Caco-2 (cell line): ENCODE data around the gene LRRC8B. TPM values are rescaled to one million over a fixed set of nuclear protein-coding genes. Genes with fewer than 3 reads are reported as not detected.

ENCODE experiments used
- BruUV-seq: library from RNA; stranded (reverse); fragments of 400-500 nt; replicated peaks from 2 replicates; lab custom pipeline; 2021; lab: Mats Ljungman, UMichigan
- CTCF ChIA-PET: fragments of 300-600 bp; sonication (Branson Sonifier 250); formaldehyde crosslinking; loops from one replicate; lab custom pipeline; 2022; ENCODE audit warnings: antibody characterized with exemption; lab: Charles Lee
- POLR2A ChIA-PET: fragments of 300-600 bp; sonication (Branson Sonifier 250); formaldehyde crosslinking; loops from one replicate; lab custom pipeline; 2022; ENCODE audit warnings: antibody characterized with exemption; lab: Charles Lee
- DNase-seq, 2 experiments: peaks; one replicate each; pipeline versions ENCODE4 v3.0.0 to v3.0.0-alpha.2; 2020 to 2022
- H3K27me3 ChIP-seq: replicated peaks from 2 replicates; pipeline ENCODE4 v1.6.0; 2011; ENCODE audit warnings: low read length; ENCODE audit not compliant: control insufficient read depth, insufficient read depth
- H3K36me3 ChIP-seq: 2 replicates; pipeline ENCODE4 v1.5.1; 2011; ENCODE audit warnings: low read length; ENCODE audit not compliant: control insufficient read depth, insufficient read depth
- H3K4me1 ChIP-seq: fragments of 250-450 bp; sonication (Bioruptor Pico); 2 replicates; pipeline ENCODE4 v1.5.1; 2020; ENCODE audit warnings: mild to moderate bottlenecking
- H3K4me3 ChIP-seq: 2 replicates; pipeline ENCODE4 v1.5.1; 2011; ENCODE audit warnings: low read depth, mild to moderate bottlenecking, control low read depth, low read length
- H3K9me3 ChIP-seq: fragments of 250-450 bp; sonication (Bioruptor Pico); 2 replicates; pipeline ENCODE4 v1.5.1; 2020; ENCODE audit warnings: mild to moderate bottlenecking, moderate library complexity
- H3K27ac Mint-ChIP-seq: one replicate; pipeline ENCODE4 v1.8.0; 2022; ENCODE audit warnings: mixed read lengths; ENCODE audit not compliant: unreplicated experiment
- H3K27me3 Mint-ChIP-seq: one replicate; pipeline ENCODE4 v1.8.0; 2022; ENCODE audit warnings: mixed read lengths; ENCODE audit not compliant: insufficient read depth, unreplicated experiment
- H3K36me3 Mint-ChIP-seq: one replicate; pipeline ENCODE4 v1.8.0; 2022; ENCODE audit warnings: mild to moderate bottlenecking, mixed read lengths; ENCODE audit not compliant: insufficient read depth, unreplicated experiment
- H3K4me1 Mint-ChIP-seq: one replicate; pipeline ENCODE4 v1.8.0; 2022; ENCODE audit warnings: low read depth, mixed read lengths; ENCODE audit not compliant: unreplicated experiment
- H3K4me3 Mint-ChIP-seq: one replicate; pipeline ENCODE4 v1.8.0; 2022; ENCODE audit warnings: mild to moderate bottlenecking, moderate library complexity, mixed read lengths; ENCODE audit not compliant: unreplicated experiment
- H3K9me3 Mint-ChIP-seq: one replicate; pipeline ENCODE4 v1.8.0; 2022; ENCODE audit warnings: mixed read lengths; ENCODE audit not compliant: unreplicated experiment
- intact Hi-C: fragments of 100-400 bp; cut with micrococcal nuclease; formaldehyde crosslinking; loops from one replicate; pipeline ENCODE4 v1.10.0; 2022; ENCODE audit not compliant: unreplicated experiment
- total RNA-seq: library from RNA; stranded (reverse); gene quantifications from 2 replicates; pipeline ENCODE4 v1.2.3, GENCODE V29; 2022
- TF ChIP-seq, protein P1 (sequence below), 2 experiments: fragments of 200-600 bp in 1 of 2; IDR thresholded peaks; 1 replicate in 1 of 2; 2 replicates in 1 of 2; pipeline versions ENCODE4 v1.5.1 to v1.8.0; 2011 to 2022; ENCODE audit warnings: antibody characterized with exemption in 1 of 2, control low read depth in 1 of 2, inconsistent platforms in 1 of 2, low read depth in 1 of 2, low read length in 1 of 2, mild to moderate bottlenecking in 1 of 2, moderate library complexity in 1 of 2; ENCODE audit not compliant: insufficient read depth in 1 of 2, severe bottlenecking in 1 of 2, unreplicated experiment in 1 of 2

LRRC8B gene
- total RNA-seq, 1 experiment from 2014 or later = 10.8 TPM

GRCh38 chr1:89483010-89483756, 41.4 kb upstream of the LRRC8B start:
- Mint-ChIP-seq H3K4me3 (no peak overlapping the region), H3K27me3 (no peaks in the 10 kb centered on the region), H3K27ac (no peak overlapping the region), H3K4me1 (no peaks in the 10 kb centered on the region), H3K9me3 (no peaks in the 10 kb centered on the region), H3K36me3 (no peaks in the 10 kb centered on the region)
- H3K27me3 ChIP-seq = no peaks in the 10 kb centered on the region
- H3K4me3 ChIP-seq = no peak overlapping the region
- no peaks in the 10 kb centered on the region for H3K36me3 ChIP-seq
- no peaks in the 10 kb centered on the region for H3K4me1 ChIP-seq
- intact Hi-C loops = loop anchor here (1.0 to 5.0 kb wide), 3 partner anchors 116 to 280 kb away; no protein-coding TSS in a partner anchor
- H3K9me3 ChIP-seq = no peaks in the 10 kb centered on the region
- POLR2A ChIA-PET = interaction anchor here (0.6 kb wide), 1 partner anchor 462 kb away, joined by 5 read pairs; no protein-coding TSS in a partner anchor
- CTCF ChIA-PET = interaction anchor here (0.6 to 1.0 kb wide), 3 partner anchors 30 to 289 kb away, joined by 3 to 4 read pairs (median 3); no protein-coding TSS in a partner anchor
- TF ChIP-seq, protein P1, sequence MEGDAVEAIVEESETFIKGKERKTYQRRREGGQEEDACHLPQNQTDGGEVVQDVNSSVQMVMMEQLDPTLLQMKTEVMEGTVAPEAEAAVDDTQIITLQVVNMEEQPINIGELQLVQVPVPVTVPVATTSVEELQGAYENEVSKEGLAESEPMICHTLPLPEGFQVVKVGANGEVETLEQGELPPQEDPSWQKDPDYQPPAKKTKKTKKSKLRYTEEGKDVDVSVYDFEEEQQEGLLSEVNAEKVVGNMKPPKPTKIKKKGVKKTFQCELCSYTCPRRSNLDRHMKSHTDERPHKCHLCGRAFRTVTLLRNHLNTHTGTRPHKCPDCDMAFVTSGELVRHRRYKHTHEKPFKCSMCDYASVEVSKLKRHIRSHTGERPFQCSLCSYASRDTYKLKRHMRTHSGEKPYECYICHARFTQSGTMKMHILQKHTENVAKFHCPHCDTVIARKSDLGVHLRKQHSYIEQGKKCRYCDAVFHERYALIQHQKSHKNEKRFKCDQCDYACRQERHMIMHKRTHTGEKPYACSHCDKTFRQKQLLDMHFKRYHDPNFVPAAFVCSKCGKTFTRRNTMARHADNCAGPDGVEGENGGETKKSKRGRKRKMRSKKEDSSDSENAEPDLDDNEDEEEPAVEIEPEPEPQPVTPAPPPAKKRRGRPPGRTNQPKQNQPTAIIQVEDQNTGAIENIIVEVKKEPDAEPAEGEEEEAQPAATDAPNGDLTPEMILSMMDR (IDR thresholded peaks at IDR 0.05; ENCODE audit: insufficient read depth in 1 of 2, low read depth in 1 of 2, low read length in 1 of 2, severe bottlenecking in 1 of 2, unreplicated experiment in 1 of 2) = peak; percentile 61 to 63
- peak; percentile 47 to 50 for DNase-seq
- no TSS peak for BruUV-seq

DNA sequence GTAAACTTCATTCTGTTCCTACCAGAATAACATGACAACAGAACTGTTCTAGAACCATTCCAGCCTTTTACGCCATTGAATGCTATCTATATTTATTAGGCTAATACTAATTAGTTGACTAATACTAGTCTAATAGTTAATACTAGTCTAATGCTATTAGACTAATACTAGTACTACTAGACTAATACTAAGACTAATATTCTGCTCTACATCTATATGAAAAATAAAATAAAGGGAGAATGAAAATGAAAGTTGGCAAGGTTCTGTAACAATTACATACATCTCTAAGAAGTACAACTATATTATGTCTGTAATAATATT, 40.9 kb upstream of the LRRC8B start:
- Histone ChIP-seq H3K9me3 (no peaks in the 10 kb centered on the region), H3K36me3 (no peaks in the 10 kb centered on the region), H3K27me3 (no peaks in the 10 kb centered on the region), H3K4me1 (no peaks in the 10 kb centered on the region), H3K4me3 (no peak overlapping the region)
- ChIA-PET POLR2A (no interaction called here), CTCF (interaction anchor here (0.6 to 1.0 kb wide), 3 partner anchors 31 to 288 kb away, joined by 3 to 4 read pairs (median 3); no protein-coding TSS in a partner anchor)
- no peaks in the 10 kb centered on the region for H3K36me3 Mint-ChIP-seq
- DNase-seq = no peak
- H3K27ac Mint-ChIP-seq = no peak overlapping the region
- no TSS peak for BruUV-seq
- H3K9me3 Mint-ChIP-seq = no peaks in the 10 kb centered on the region
- H3K27me3 Mint-ChIP-seq = no peaks in the 10 kb centered on the region
- no peaks in the 10 kb centered on the region for H3K4me1 Mint-ChIP-seq
- intact Hi-C loops = loop anchor here (1.0 to 5.0 kb wide), 3 partner anchors 116 to 280 kb away; no protein-coding TSS in a partner anchor
- TF ChIP-seq, protein P1 (IDR thresholded peaks at IDR 0.05; ENCODE audit: insufficient read depth in 1 of 2, low read depth in 1 of 2, low read length in 1 of 2, severe bottlenecking in 1 of 2, unreplicated experiment in 1 of 2) = no peak
- no peak overlapping the region for H3K4me3 Mint-ChIP-seq

GRCh38 chr1:89484092-89485038, 40.3 kb upstream of the LRRC8B start:
- no TSS peak for BruUV-seq
- no peaks in the 10 kb centered on the region for H3K36me3 ChIP-seq
- TF ChIP-seq, protein P1 (IDR thresholded peaks at IDR 0.05; ENCODE audit: insufficient read depth in 1 of 2, low read depth in 1 of 2, low read length in 1 of 2, severe bottlenecking in 1 of 2, unreplicated experiment in 1 of 2) = no peak
- H3K4me1 Mint-ChIP-seq = no peaks in the 10 kb centered on the region
- no peaks in the 10 kb centered on the region for H3K4me1 ChIP-seq
- CTCF ChIA-PET = no interaction called here
- no peaks in the 10 kb centered on the region for H3K36me3 Mint-ChIP-seq
- no peaks in the 10 kb centered on the region for H3K27me3 Mint-ChIP-seq
- no peak for DNase-seq
- H3K9me3 ChIP-seq = no peaks in the 10 kb centered on the region
- H3K27me3 ChIP-seq = no peaks in the 10 kb centered on the region
- no peaks in the 10 kb centered on the region for H3K9me3 Mint-ChIP-seq
- no peak overlapping the region for H3K4me3 Mint-ChIP-seq
- intact Hi-C loops = loop anchor here (5.0 kb wide), 1 partner anchor 133 kb away; no protein-coding TSS in a partner anchor
- POLR2A ChIA-PET = no interaction called here
- no peak overlapping the region for H3K4me3 ChIP-seq
- H3K27ac Mint-ChIP-seq = no peak overlapping the region
